GM23338 (cell line): ENCODE data around the gene RMND5A. TPM values are rescaled to one million over a fixed set of nuclear protein-coding genes. Genes with fewer than 3 reads are reported as not detected.

Experiments
- ATAC-seq: fragments of 200-7000 bp; cut with Tn5 transposase; 3 replicates; pipeline ENCODE4 v1.9.1; 2020
- DNase-seq: peaks from one replicate; pipeline ENCODE4 v3.0.0-alpha.2; 2015; ENCODE audit warnings: low spot score
- H2AFZ ChIP-seq: fragments of 200-600 bp; sonication (generic); 2 replicates; pipeline ENCODE4 v1.8.0; 2016; ENCODE audit warnings: antibody characterized with exemption, mild to moderate bottlenecking, moderate library complexity
- H3F3A ChIP-seq: fragments of 200-600 bp; sonication (generic); replicated peaks from 2 replicates; pipeline ENCODE4 v1.8.0; 2017; ENCODE audit warnings: antibody characterized with exemption, mixed run types, low read depth
- H3K27ac ChIP-seq: fragments of 200-600 bp; sonication (generic); 2 replicates; pipeline ENCODE4 v1.6.1; 2016; ENCODE audit warnings: low read depth
- H3K27me3 ChIP-seq: fragments of 200-600 bp; sonication (generic); 2 replicates; pipeline ENCODE4 v1.8.0; 2016; ENCODE audit warnings: mild to moderate bottlenecking, mixed run types, moderate library complexity; ENCODE audit not compliant: insufficient read depth
- H3K36me3 ChIP-seq: fragments of 200-600 bp; sonication (generic); 2 replicates; pipeline ENCODE4 v1.8.0; 2016; ENCODE audit warnings: mild to moderate bottlenecking; ENCODE audit not compliant: insufficient read depth
- H3K4me1 ChIP-seq: fragments of 200-600 bp; sonication (generic); 2 replicates; pipeline ENCODE4 v1.8.0; 2016; ENCODE audit warnings: mild to moderate bottlenecking, moderate library complexity; ENCODE audit not compliant: insufficient read depth
- H3K4me2 ChIP-seq: fragments of 200-600 bp; sonication (generic); 2 replicates; pipeline ENCODE4 v1.7.1; 2017; ENCODE audit warnings: mixed run types
- H3K4me3 ChIP-seq: fragments of 200-600 bp; sonication (generic); 2 replicates; pipeline ENCODE4 v1.6.1; 2016; ENCODE audit warnings: mixed run types
- H3K79me2 ChIP-seq: fragments of 200-600 bp; sonication (generic); replicated peaks from 2 replicates; pipeline ENCODE4 v1.8.0; 2017; ENCODE audit warnings: mild to moderate bottlenecking; ENCODE audit not compliant: insufficient read depth
- H3K9me2 ChIP-seq: fragments of 200-600 bp; sonication (generic); 2 replicates; pipeline ENCODE4 v1.8.0; 2017; ENCODE audit not compliant: insufficient read depth
- H4K20me1 ChIP-seq: fragments of 200-600 bp; sonication (generic); replicated peaks from 2 replicates; pipeline ENCODE4 v1.8.0; 2017; ENCODE audit warnings: mild to moderate bottlenecking; ENCODE audit not compliant: insufficient read depth
- H3K27ac Mint-ChIP-seq: 2 replicates; pipeline ENCODE4 v1.8.0; 2020; ENCODE audit warnings: inconsistent platforms, mild to moderate bottlenecking, moderate library complexity, mixed read lengths
- H3K27me3 Mint-ChIP-seq: 3 replicates; pipeline ENCODE4 v1.8.0; 2022; ENCODE audit warnings: low read depth, mild to moderate bottlenecking, moderate library complexity, mixed read lengths, inconsistent platforms; ENCODE audit not compliant: insufficient read depth, poor library complexity
- H3K36me3 Mint-ChIP-seq: 3 replicates; pipeline ENCODE4 v1.8.0; 2021; ENCODE audit warnings: low read depth, mild to moderate bottlenecking, inconsistent platforms, moderate library complexity, mixed read lengths
- H3K4me1 Mint-ChIP-seq: 3 replicates; pipeline ENCODE4 v1.8.0; 2020; ENCODE audit warnings: mild to moderate bottlenecking, inconsistent platforms, mixed read lengths
- H3K4me3 Mint-ChIP-seq: 3 replicates; pipeline ENCODE4 v1.8.0; 2021; ENCODE audit warnings: moderate library complexity, mild to moderate bottlenecking, inconsistent platforms, mixed read lengths
- H3K9me3 Mint-ChIP-seq: 3 replicates; pipeline ENCODE4 v1.8.0; 2020; ENCODE audit warnings: moderate library complexity, mild to moderate bottlenecking, inconsistent platforms, mixed read lengths
- CREB1 ChIP-seq: fragments of 250-450 bp; sonication (Bioruptor Pico); IDR thresholded peaks from 2 replicates; pipeline ENCODE4 v1.5.0; 2020; ENCODE audit warnings: low read depth, mild to moderate bottlenecking, moderate library complexity
- CTCF ChIP-seq, 2 experiments: fragments of 200-600 bp in 1 of 2; sonication (generic) in 1 of 2; conservative IDR thresholded peaks; 2 replicates each; pipeline versions ENCODE4 v1.5.1 to v1.6.1; 2016 to 2017; ENCODE audit warnings: antibody characterized with exemption in 2 of 2, low read depth in 2 of 2, mild to moderate bottlenecking in 2 of 2, moderate library complexity in 1 of 2
- EZH2 ChIP-seq: fragments of 200-600 bp; sonication (generic); IDR thresholded peaks from one replicate; pipeline ENCODE4 v1.8.0; 2017; ENCODE audit warnings: antibody characterized with exemption, mild to moderate bottlenecking, low read depth; ENCODE audit not compliant: unreplicated experiment
- EZH2phosphoT487 ChIP-seq: fragments of 200-600 bp; sonication (generic); IDR thresholded peaks from one replicate; pipeline ENCODE4 v1.8.1; 2018; ENCODE audit warnings: antibody characterized with exemption; ENCODE audit not compliant: unreplicated experiment
- NANOG ChIP-seq: IDR thresholded peaks from 2 replicates; pipeline ENCODE4 v1.6.1; 2016; ENCODE audit warnings: antibody characterized with exemption, borderline replicate concordance
- POLR2AphosphoS5 ChIP-seq: IDR thresholded peaks from 2 replicates; pipeline ENCODE4 v1.6.1; 2016; ENCODE audit warnings: antibody characterized with exemption, low read depth
- STAT1 ChIP-seq: IDR thresholded peaks from one replicate; pipeline ENCODE4 v1.6.1; 2016; ENCODE audit warnings: antibody characterized with exemption; ENCODE audit not compliant: unreplicated experiment
- ZNF114 ChIP-seq: fragments of 250-450 bp; sonication (Bioruptor Pico); IDR thresholded peaks from 2 replicates; pipeline ENCODE4 v1.5.0; 2020; ENCODE audit warnings: mild to moderate bottlenecking, moderate library complexity
- polyA plus RNA-seq: library from polyadenylated mRNA; unstranded; fragments of >200 nt; fragmentation: Nextera tagmentation; extraction: Ambion mirVana; gene quantifications from 2 replicates; pipeline ENCODE4 v1.2.1, GENCODE V29; 2016
- total RNA-seq: library from RNA; depleted of rRNA; stranded (reverse); fragments of >200 nt; shearing (Covaris generic); gene quantifications from 2 replicates; pipeline ENCODE4 v1.2.3, GENCODE V29; 2014
- TF ChIP-seq, protein P1 (sequence below): IDR thresholded peaks from one replicate; pipeline ENCODE4 v1.6.1; 2018; ENCODE audit warnings: antibody characterized with exemption; ENCODE audit not compliant: unreplicated experiment

RMND5A gene
- total and polyA plus RNA-seq, 2 experiments from 2014 or later, result 24.0 to 87.9 TPM

GRCh38 chr2:86821306-86821705 is 101.2 kb downstream of the RMND5A start:
- Histone ChIP-seq H3K36me3 (no peaks in the 10 kb centered on the region), H4K20me1 (no peaks in the 10 kb centered on the region), H3K27ac (no peak overlapping the region), H3K4me1 (no peaks in the 10 kb centered on the region), H3F3A (no peaks in the 10 kb centered on the region), H3K9me2 (no peaks in the 10 kb centered on the region), H3K4me2 (no peak overlapping the region), H3K4me3 (no peak overlapping the region), H3K27me3 (no peaks in the 10 kb centered on the region), H2AFZ (peak overlapping the region; percentile 93), H3K79me2 (no peaks in the 10 kb centered on the region)
- peaks cover 2% of the 10 kb centered on the region for H3K27me3 Mint-ChIP-seq
- H3K9me3 Mint-ChIP-seq, result peaks cover 13% of the 10 kb centered on the region; the same call in 2 of the 3 replicates
- ATAC-seq (peak; percentile 72), DNase-seq (peak; percentile 30)
- no peak overlapping the region for H3K27ac Mint-ChIP-seq
- no peak overlapping the region for H3K4me3 Mint-ChIP-seq
- TF ChIP-seq POLR2AphosphoS5 (no peak), NANOG (no peak)
- H3K4me1 Mint-ChIP-seq, result no peaks in the 10 kb centered on the region; the same call in 2 of the 3 replicates
- H3K36me3 Mint-ChIP-seq, result peaks cover 3% of the 10 kb centered on the region; the same call in 1 of the 3 replicates

DNA sequence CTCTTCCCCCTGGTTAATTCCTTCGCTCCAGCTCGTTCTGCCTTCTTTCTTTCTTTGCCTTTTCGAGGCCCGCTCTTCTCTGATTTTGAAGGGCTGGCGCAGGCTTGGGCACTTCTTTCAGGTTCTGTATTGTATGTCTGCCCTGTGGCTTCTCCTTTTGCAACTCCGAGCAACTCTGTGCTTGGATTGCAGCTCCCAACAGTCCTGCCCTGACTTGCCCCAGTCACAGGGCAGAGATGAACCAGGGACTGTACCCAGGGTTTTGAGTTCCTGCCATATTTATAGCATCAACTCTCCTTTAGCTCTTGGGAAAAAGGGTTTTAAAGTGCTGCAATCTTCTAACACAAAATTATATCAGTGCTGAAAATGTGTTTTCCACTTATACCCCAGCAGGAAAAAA is 101.8 kb downstream of the RMND5A start:
- ATAC-seq (no peak), DNase-seq (no peak)
- H3F3A ChIP-seq, result no peaks in the 10 kb centered on the region
- H3K79me2 ChIP-seq, result no peaks in the 10 kb centered on the region
- peaks cover 13% of the 10 kb centered on the region; the same call in 2 of the 3 replicates for H3K9me3 Mint-ChIP-seq
- H3K4me2 ChIP-seq, result no peak overlapping the region
- H3K27me3 ChIP-seq, result no peaks in the 10 kb centered on the region
- H3K36me3 ChIP-seq, result no peaks in the 10 kb centered on the region
- H3K4me1 ChIP-seq, result no peaks in the 10 kb centered on the region
- H3K4me3 ChIP-seq, result no peak overlapping the region
- TF ChIP-seq CTCF (conservative IDR thresholded peaks at IDR 0.05; ENCODE audit: low read depth in 2 of 2), result no peak
- TF ChIP-seq POLR2AphosphoS5, result no peak
- no peak for TF ChIP-seq CREB1 (CRISPR knock-in tag)
- no peaks in the 10 kb centered on the region; the same call in 2 of the 3 replicates for H3K4me1 Mint-ChIP-seq
- no peaks in the 10 kb centered on the region for H4K20me1 ChIP-seq
- H3K9me2 ChIP-seq, result no peaks in the 10 kb centered on the region
- H2AFZ ChIP-seq, result peak overlapping the region; percentile 93
- no peak overlapping the region for H3K27ac ChIP-seq
- H3K27me3 Mint-ChIP-seq, result peaks cover 2% of the 10 kb centered on the region
- H3K36me3 Mint-ChIP-seq, result peaks cover 3% of the 10 kb centered on the region; the same call in 1 of the 3 replicates
- no peak overlapping the region for H3K27ac Mint-ChIP-seq
- H3K4me3 Mint-ChIP-seq, result no peak overlapping the region

- Histone ChIP-seq H3K79me2 (no peaks in the 10 kb centered on the region), H3K9me2 (no peaks in the 10 kb centered on the region), H3K27ac (no peak overlapping the region), H3F3A (no peaks in the 10 kb centered on the region), H3K4me1 (no peaks in the 10 kb centered on the region), H3K4me3 (no peak overlapping the region), H3K36me3 (no peaks in the 10 kb centered on the region), H4K20me1 (no peaks in the 10 kb centered on the region), H2AFZ (no peak overlapping the region), H3K27me3 (no peaks in the 10 kb centered on the region), H3K4me2 (no peak overlapping the region)
- Mint-ChIP-seq H3K4me3 (no peak overlapping the region), H3K27ac (no peak overlapping the region), H3K36me3 (peaks cover 3% of the 10 kb centered on the region; the same call in 1 of the 3 replicates), H3K27me3 (peaks cover 4% of the 10 kb centered on the region), H3K9me3 (peaks cover 13% of the 10 kb centered on the region; the same call in 2 of the 3 replicates), H3K4me1 (peaks cover 3% of the 10 kb centered on the region; the same call in 2 of the 3 replicates)
- ATAC-seq (no peak), DNase-seq (no peak)
- TF ChIP-seq POLR2AphosphoS5, result no peak
- TF ChIP-seq EZH2, result no peak
- no peak for TF ChIP-seq EZH2phosphoT487
- TF ChIP-seq ZNF114, result no peak
- TF ChIP-seq, protein P1, sequence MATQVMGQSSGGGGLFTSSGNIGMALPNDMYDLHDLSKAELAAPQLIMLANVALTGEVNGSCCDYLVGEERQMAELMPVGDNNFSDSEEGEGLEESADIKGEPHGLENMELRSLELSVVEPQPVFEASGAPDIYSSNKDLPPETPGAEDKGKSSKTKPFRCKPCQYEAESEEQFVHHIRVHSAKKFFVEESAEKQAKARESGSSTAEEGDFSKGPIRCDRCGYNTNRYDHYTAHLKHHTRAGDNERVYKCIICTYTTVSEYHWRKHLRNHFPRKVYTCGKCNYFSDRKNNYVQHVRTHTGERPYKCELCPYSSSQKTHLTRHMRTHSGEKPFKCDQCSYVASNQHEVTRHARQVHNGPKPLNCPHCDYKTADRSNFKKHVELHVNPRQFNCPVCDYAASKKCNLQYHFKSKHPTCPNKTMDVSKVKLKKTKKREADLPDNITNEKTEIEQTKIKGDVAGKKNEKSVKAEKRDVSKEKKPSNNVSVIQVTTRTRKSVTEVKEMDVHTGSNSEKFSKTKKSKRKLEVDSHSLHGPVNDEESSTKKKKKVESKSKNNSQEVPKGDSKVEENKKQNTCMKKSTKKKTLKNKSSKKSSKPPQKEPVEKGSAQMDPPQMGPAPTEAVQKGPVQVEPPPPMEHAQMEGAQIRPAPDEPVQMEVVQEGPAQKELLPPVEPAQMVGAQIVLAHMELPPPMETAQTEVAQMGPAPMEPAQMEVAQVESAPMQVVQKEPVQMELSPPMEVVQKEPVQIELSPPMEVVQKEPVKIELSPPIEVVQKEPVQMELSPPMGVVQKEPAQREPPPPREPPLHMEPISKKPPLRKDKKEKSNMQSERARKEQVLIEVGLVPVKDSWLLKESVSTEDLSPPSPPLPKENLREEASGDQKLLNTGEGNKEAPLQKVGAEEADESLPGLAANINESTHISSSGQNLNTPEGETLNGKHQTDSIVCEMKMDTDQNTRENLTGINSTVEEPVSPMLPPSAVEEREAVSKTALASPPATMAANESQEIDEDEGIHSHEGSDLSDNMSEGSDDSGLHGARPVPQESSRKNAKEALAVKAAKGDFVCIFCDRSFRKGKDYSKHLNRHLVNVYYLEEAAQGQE, result no peak
- no peak for TF ChIP-seq STAT1
Observed at GRCh38 chr2:86822668-86823345, 102.7 kb downstream of the RMND5A start.
